Measurements from ENCODE around the gene TECTB.

DNA sequence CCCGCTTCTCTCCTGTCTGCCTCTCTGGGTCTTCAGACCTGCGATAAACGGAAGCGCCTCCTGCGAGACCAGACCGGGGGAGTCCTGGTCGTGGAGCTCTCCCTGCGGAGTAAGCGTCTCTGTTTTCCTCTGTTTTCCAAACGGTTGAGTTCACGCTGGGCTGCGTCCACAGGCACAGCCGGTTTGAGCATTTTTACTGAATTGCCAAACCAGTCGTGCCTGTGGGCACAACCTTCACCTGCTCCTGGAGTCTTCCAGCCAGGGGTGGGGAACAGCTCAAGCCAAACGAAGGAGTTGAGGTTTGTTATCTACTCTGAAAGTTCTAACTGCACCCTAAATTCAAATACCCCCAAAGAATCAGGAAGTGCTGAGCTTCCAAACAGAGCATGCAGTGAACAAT is 16.3 kb downstream of the TECTB start:
- TF ChIP-seq, protein P1, sequence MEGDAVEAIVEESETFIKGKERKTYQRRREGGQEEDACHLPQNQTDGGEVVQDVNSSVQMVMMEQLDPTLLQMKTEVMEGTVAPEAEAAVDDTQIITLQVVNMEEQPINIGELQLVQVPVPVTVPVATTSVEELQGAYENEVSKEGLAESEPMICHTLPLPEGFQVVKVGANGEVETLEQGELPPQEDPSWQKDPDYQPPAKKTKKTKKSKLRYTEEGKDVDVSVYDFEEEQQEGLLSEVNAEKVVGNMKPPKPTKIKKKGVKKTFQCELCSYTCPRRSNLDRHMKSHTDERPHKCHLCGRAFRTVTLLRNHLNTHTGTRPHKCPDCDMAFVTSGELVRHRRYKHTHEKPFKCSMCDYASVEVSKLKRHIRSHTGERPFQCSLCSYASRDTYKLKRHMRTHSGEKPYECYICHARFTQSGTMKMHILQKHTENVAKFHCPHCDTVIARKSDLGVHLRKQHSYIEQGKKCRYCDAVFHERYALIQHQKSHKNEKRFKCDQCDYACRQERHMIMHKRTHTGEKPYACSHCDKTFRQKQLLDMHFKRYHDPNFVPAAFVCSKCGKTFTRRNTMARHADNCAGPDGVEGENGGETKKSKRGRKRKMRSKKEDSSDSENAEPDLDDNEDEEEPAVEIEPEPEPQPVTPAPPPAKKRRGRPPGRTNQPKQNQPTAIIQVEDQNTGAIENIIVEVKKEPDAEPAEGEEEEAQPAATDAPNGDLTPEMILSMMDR (IDR thresholded peaks at IDR 0.05; ENCODE audit: low read depth, low read length), result no peak
- no peak for TF ChIP-seq EZH2phosphoT487 (IDR thresholded peaks at IDR 0.05; ENCODE audit: low read depth)

Data from OCI-LY3 (cell line).